Trophoblast cell (in vitro differentiated cells and primary cell): ENCODE measurements around the gene KCNAB1.

Experiments used
- DNase-seq, 2 donors: peaks; one replicate each; pipeline ENCODE4 v3.0.0-alpha.2; 2016
- H2AFZ ChIP-seq: 2 replicates; pipeline ENCODE4 v1.6.1; 2013; ENCODE audit warnings: low read length, moderate library complexity, mild to moderate bottlenecking; ENCODE audit not compliant: insufficient read depth, poor library complexity
- H2AK5ac ChIP-seq: 2 replicates; pipeline ENCODE4 v1.6.1; 2013; ENCODE audit warnings: mild to moderate bottlenecking, low read length
- H2BK120ac ChIP-seq: 2 replicates; pipeline ENCODE4 v1.6.1; 2013; ENCODE audit warnings: low read length, mild to moderate bottlenecking, moderate library complexity; ENCODE audit not compliant: insufficient read depth, poor library complexity
- H2BK12ac ChIP-seq: 2 replicates; pipeline ENCODE4 v1.6.1; 2013; ENCODE audit warnings: mild to moderate bottlenecking, low read length, moderate library complexity
- H2BK5ac ChIP-seq: 2 replicates; pipeline ENCODE4 v1.6.1; 2013; ENCODE audit warnings: low read length, low read depth, moderate library complexity, mild to moderate bottlenecking; ENCODE audit not compliant: poor library complexity
- H3K14ac ChIP-seq: 2 replicates; pipeline ENCODE4 v1.6.1; 2013; ENCODE audit warnings: mild to moderate bottlenecking, low read length
- H3K18ac ChIP-seq: 2 replicates; pipeline ENCODE4 v1.6.1; 2013; ENCODE audit warnings: mild to moderate bottlenecking, low read length
- H3K23ac ChIP-seq: 2 replicates; pipeline ENCODE4 v1.6.1; 2013; ENCODE audit warnings: low read length
- H3K27ac ChIP-seq: 2 replicates; pipeline ENCODE4 v1.5.1; 2013; ENCODE audit warnings: low read depth, mild to moderate bottlenecking, inconsistent platforms, low read length, moderate library complexity
- H3K27me3 ChIP-seq: 2 replicates; pipeline ENCODE4 v1.6.1; 2013; ENCODE audit warnings: inconsistent platforms, mild to moderate bottlenecking, low read length, moderate library complexity; ENCODE audit not compliant: insufficient read depth
- H3K36me3 ChIP-seq, 2 experiments: 1 replicate in 1 of 2; 2 replicates in 1 of 2; pipeline ENCODE4 v1.6.1; 2013; ENCODE audit warnings: low read length in 2 of 2, mild to moderate bottlenecking in 2 of 2, moderate library complexity in 1 of 2; ENCODE audit not compliant: insufficient read depth in 2 of 2, control insufficient read depth in 1 of 2
- H3K4ac ChIP-seq: 2 replicates; pipeline ENCODE4 v1.6.1; 2013; ENCODE audit warnings: low read depth, mild to moderate bottlenecking, low read length, moderate library complexity
- H3K4me1 ChIP-seq, 2 experiments: 1 replicate in 1 of 2; 2 replicates in 1 of 2; pipeline ENCODE4 v1.6.1; 2013; ENCODE audit warnings: low read length in 2 of 2, mild to moderate bottlenecking in 2 of 2, moderate library complexity in 1 of 2; ENCODE audit not compliant: insufficient read depth in 2 of 2, control insufficient read depth in 1 of 2
- H3K4me2 ChIP-seq: 2 replicates; pipeline ENCODE4 v1.6.1; 2013; ENCODE audit warnings: inconsistent platforms, mild to moderate bottlenecking, low read length, moderate library complexity
- H3K4me3 ChIP-seq: 2 replicates; pipeline ENCODE4 v1.5.1; 2013; ENCODE audit warnings: mild to moderate bottlenecking, low read depth, low read length, inconsistent platforms
- H3K79me1 ChIP-seq: one replicate; pipeline ENCODE4 v1.6.1; 2013; ENCODE audit warnings: low read length
- H3K79me2 ChIP-seq: 2 replicates; pipeline ENCODE4 v1.6.1; 2013; ENCODE audit warnings: low read length, mild to moderate bottlenecking; ENCODE audit not compliant: control insufficient read depth, insufficient read depth, poor library complexity
- H3K9ac ChIP-seq: 2 replicates; pipeline ENCODE4 v1.6.1; 2013; ENCODE audit warnings: mild to moderate bottlenecking, low read length
- H3K9me3 ChIP-seq: 2 replicates; pipeline ENCODE4 v1.6.1; 2013; ENCODE audit warnings: low read depth, mild to moderate bottlenecking, control low read depth, inconsistent platforms, low read length; ENCODE audit not compliant: insufficient read depth
- H4K12ac ChIP-seq: 2 replicates; pipeline ENCODE4 v1.6.1; 2013; ENCODE audit warnings: low read depth, mild to moderate bottlenecking, low read length, moderate library complexity
- H4K8ac ChIP-seq: 2 replicates; pipeline ENCODE4 v1.6.1; 2013; ENCODE audit warnings: low read depth, mild to moderate bottlenecking, low read length, moderate library complexity
- H4K91ac ChIP-seq: one replicate; pipeline ENCODE4 v1.6.1; 2013; ENCODE audit warnings: low read depth, mild to moderate bottlenecking, low read length, moderate library complexity
- WGBS: extraction: QIAGEN DNeasy Blood & Tissue Kit; methylation state at CpG from one replicate; pipeline ENCODE4 v1.1.7; 2013; ENCODE audit warnings: missing lambda C conversion rate; ENCODE audit not compliant: insufficient read length, insufficient coverage; ENCODE audit errors: extremely low coverage; 5-methylcytosine and 5-hydroxymethylcytosine counted together

Gene KCNAB1

DNA sequence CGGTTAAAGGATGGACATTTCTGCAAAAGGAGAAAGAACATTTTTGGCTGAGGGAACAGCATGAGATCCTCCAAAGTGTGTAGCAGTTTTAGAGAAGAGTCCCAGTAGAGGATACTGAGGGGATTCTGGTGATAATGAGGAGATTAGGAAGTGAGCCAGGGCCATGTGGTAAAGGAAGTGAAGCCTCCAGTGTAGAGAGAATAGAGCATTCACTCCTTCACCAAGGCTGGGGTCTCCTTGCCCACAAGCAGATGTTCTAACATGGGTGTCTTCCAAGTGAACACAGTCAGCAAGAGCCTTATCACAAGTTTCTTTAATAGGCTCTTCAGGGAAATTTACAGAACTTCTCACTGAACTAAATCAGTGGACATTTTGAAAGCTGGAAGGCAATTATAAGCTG is 260.9 kb downstream of the KCNAB1 start:
- Histone ChIP-seq H3K79me1 (no peaks in the 10 kb centered on the region), H2BK12ac (no peak overlapping the region), H2AFZ (no peak overlapping the region), H3K27ac (no peak overlapping the region), H3K27me3 (no peaks in the 10 kb centered on the region), H3K4me1 (peaks cover 0 to 2% of the 10 kb centered on the region in 2 experiments), H2BK5ac (no peak overlapping the region), H4K12ac (no peak overlapping the region), H3K4ac (no peak overlapping the region), H3K36me3 (no peaks in the 10 kb centered on the region), H3K4me2 (no peak overlapping the region), H3K9ac (no peak overlapping the region), H4K8ac (no peak overlapping the region), H3K23ac (no peak overlapping the region), H4K91ac (no peak overlapping the region), H3K18ac (no peak overlapping the region), H3K9me3 (peaks cover 2% of the 10 kb centered on the region), H2BK120ac (no peak overlapping the region), H2AK5ac (no peak overlapping the region), H3K14ac (no peak overlapping the region), H3K79me2 (no peaks in the 10 kb centered on the region), H3K4me3 (no peak overlapping the region)
- no peak for DNase-seq
- no CpG with 5 or more reads among the region's 1 CpG for WGBS

DNA sequence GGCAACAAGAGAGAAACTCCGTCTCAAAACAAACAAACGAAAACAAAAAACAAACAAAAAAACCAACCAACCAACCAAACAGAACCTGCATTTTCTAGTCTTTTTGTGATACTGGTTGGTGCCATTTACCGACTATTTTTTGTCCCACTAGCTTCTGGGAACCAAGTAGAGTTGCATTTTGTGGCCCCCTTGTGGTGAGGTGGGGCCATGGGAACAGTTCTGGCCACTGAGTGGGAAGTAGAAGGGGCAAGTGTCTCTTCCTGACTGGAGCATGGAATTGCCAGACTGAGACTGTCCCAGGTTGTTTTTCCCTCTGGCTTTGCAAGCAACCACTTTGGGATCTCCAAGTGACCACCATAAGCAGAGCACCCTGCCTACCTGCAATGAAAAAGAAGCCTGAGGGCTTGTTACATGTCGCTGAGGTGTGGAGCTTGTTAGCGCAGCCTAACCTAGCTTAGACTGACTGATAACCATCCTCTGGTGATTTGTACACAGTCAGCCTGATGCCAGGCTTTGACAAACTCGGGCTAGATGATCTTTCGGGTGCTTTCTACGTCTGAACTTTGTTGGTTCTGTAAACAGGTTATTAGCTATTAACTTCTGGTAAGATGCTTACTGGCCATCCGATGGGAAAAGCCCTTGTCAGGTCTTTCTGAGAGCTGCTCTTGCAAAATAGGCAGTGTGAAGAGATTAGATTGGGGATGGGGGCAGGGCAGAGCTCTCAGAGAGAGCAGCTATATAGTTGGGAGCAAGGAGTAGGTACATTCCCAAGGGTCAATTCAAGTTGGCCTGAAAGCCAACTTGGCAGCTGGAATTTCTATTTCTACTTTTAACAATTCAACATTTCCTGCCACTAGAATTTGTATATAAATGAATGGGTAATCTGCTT is 262.3 kb downstream of the KCNAB1 start:
- no peak overlapping the region for H3K4ac ChIP-seq
- no peak overlapping the region for H3K18ac ChIP-seq
- 100% methylated on average over 1 of the region's 9 CpGs for WGBS

DNA sequence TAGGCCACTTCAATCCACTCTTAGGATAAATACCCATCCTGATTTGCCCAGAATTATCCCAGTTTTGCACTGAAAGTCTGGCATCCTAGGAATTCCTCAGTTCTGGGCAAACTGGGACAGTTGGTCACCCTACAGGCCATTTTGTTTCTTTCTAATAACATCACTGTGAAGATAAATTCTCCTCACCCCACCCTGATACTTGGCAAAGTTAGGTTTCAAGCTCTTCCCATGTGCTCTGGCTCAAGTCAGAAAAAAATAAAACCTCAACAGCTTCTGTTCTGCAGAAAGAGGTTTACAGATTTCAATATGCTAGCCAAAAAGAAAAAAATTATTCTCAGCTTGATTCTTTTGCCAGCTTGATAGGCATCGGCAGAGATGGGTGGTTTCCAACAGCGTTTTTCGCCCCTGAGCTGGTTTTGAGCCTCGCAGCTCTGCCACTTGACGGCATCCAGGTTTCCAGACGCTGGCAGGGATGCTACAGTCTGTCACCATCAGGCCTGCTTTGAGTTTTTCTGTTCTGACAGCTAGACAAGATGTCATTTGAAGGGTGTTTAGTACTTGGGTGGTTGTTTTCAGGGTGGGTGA is 263.2 kb downstream of the KCNAB1 start:
- Histone ChIP-seq H3K4ac (no peak overlapping the region), H2BK5ac (no peak overlapping the region), H3K4me1 (peaks cover 0 to 2% of the 10 kb centered on the region in 2 experiments), H3K14ac (no peak overlapping the region), H4K91ac (no peak overlapping the region), H3K4me3 (no peak overlapping the region), H3K36me3 (no peaks in the 10 kb centered on the region), H2AK5ac (no peak overlapping the region), H3K9me3 (no peaks in the 10 kb centered on the region), H3K27me3 (no peaks in the 10 kb centered on the region), H3K23ac (no peak overlapping the region), H4K8ac (no peak overlapping the region), H3K18ac (no peak overlapping the region), H4K12ac (no peak overlapping the region), H3K79me2 (no peaks in the 10 kb centered on the region), H3K79me1 (no peaks in the 10 kb centered on the region), H3K4me2 (no peak overlapping the region), H2BK12ac (no peak overlapping the region), H2BK120ac (no peak overlapping the region), H3K27ac (no peak overlapping the region), H3K9ac (no peak overlapping the region), H2AFZ (no peak overlapping the region)
- WGBS, result no CpG with 5 or more reads among the region's 6 CpGs
- DNase-seq, result no peak

More for the DNA sequence above, 262.3 kb downstream of the KCNAB1 start:
- Histone ChIP-seq H3K4me3 (no peak overlapping the region), H2AFZ (no peak overlapping the region), H3K14ac (no peak overlapping the region), H3K36me3 (no peaks in the 10 kb centered on the region), H2BK12ac (no peak overlapping the region), H3K27me3 (no peaks in the 10 kb centered on the region), H2BK120ac (no peak overlapping the region), H3K4me2 (no peak overlapping the region), H2BK5ac (no peak overlapping the region), H3K9me3 (no peaks in the 10 kb centered on the region), H3K79me2 (no peaks in the 10 kb centered on the region), H3K9ac (no peak overlapping the region), H4K12ac (no peak overlapping the region), H4K8ac (no peak overlapping the region), H3K4me1 (peaks cover 0 to 2% of the 10 kb centered on the region in 2 experiments), H3K79me1 (no peaks in the 10 kb centered on the region), H3K23ac (no peak overlapping the region), H2AK5ac (no peak overlapping the region), H4K91ac (no peak overlapping the region), H3K27ac (no peak overlapping the region)
- peak; percentile 54 to 81 for DNase-seq

DNA sequence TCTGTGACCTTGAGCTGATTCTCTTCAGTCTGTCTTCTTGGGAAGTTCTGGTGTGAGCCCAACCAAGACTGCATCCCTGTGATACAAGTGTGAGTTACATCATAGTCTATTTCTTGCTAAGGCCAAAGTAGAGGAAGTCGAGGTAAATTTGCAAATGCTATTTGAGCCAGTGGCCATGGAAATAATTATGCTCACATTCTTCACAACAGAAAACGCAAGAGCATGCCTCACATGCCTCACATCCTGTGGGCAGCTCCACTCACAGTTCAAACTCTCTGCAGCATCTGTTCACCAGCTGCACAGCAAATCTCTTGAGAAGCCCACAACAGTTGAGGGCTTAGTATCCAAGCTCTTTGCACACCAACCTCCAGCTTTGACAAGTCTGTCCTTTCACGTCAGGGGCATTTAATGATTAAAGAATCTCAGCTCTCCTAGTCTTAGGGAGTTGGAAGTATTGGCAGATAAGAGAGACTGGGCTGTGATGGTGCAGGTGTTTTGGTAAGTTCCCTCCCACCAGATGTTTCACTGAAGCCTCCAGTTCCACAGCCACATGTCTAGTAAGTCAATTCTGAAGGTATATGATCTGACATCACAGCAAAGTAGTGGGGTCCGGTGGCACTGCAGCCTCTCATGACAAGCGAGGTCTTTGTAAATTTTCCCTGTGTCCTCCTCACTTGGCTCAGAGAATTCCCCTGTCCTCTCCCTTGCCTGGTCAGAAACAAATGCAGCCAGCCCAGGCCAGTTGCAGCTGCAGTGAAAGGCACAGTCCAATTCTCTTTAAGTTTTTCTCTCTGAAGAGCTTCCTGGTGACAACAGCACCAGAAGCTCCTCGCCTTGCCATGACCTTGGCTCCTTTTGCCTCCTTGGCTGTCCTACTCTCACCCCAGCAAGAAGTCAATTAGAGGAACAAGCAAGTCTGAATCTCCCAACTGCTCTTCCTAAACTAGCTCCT is 268.4 kb downstream of the KCNAB1 start:
- Histone ChIP-seq H2AFZ (no peak overlapping the region), H3K27me3 (no peaks in the 10 kb centered on the region), H3K79me1 (no peaks in the 10 kb centered on the region), H4K12ac (no peak overlapping the region), H2BK120ac (no peak overlapping the region), H3K4me1 (peaks cover 0 to 4% of the 10 kb centered on the region in 2 experiments), H3K4me2 (no peak overlapping the region), H3K4ac (no peak overlapping the region), H3K36me3 (no peaks in the 10 kb centered on the region), H3K79me2 (no peaks in the 10 kb centered on the region), H3K4me3 (no peak overlapping the region), H2AK5ac (no peak overlapping the region), H4K8ac (no peak overlapping the region), H3K9ac (no peak overlapping the region), H3K9me3 (no peaks in the 10 kb centered on the region), H3K18ac (no peak overlapping the region), H2BK5ac (no peak overlapping the region), H3K27ac (no peak overlapping the region), H4K91ac (no peak overlapping the region), H3K14ac (no peak overlapping the region), H2BK12ac (no peak overlapping the region), H3K23ac (no peak overlapping the region)
- DNase-seq, result peak in 1 of 2 donors; percentile 39
- no CpG with 5 or more reads among the region's 6 CpGs for WGBS
